NCI-H187 treated with DMSO at 0.1 percent for 48 hours (cell line): Measurements from ENCODE around the gene STPG3.
"Not testable (repeated sequence)": the region's sequence is repeated elsewhere in the genome, so short reads cannot be mapped to it uniquely, and the experiment has no call there.

ENCODE experiments used
- DNase-seq: peaks from one replicate; lab custom pipeline; 2025; lab: John Stamatoyannopoulos, UW

Gene STPG3

DNA sequence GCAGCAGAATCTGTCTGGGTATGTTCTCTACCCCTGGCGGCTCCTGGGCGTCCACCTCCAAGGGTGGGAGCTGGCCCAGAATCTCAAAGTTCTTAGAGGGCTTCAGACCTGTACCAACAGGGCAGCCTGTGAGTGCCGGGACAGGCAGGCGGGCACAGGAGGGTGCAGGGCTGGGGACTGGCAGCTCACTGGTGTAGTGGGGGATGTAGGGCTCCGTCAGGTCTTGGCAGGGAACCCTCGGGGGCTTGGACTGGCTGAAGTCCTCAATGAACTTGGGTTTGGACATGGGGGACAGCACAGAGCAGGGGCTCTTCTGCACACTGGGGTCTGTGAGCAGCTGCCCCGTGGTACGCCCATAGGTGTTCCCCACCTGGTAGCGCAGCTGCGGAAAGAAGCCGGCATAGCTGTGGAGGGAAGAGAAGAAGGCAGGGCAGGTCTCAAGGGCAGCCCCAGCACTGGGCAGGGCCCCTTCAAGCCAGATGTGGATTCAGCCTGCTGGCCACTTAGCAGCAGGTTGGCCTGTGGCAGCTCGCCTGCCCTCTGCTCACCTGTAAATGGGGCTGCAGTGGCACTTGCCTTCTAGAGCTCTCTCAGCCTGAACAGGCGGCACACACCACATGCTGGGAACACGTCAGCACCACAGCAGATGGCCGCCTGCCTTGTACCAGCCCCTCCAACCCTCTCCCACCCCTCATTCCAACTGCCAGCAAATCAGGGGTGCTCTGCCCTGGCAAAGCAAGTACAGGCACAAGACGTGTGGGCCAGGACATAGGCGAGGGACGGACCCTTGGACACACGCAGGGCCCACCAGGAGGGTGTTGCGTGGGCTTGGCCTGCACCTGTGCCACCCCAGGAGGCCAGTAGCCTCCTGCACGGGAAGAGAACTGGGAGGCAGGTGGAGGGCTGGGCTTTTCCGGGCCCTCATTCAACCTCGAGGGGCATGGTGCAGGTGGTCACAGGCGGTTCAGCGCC, 5.3 kb upstream of the STPG3 start:
- DNase-seq, result no peak

DNA sequence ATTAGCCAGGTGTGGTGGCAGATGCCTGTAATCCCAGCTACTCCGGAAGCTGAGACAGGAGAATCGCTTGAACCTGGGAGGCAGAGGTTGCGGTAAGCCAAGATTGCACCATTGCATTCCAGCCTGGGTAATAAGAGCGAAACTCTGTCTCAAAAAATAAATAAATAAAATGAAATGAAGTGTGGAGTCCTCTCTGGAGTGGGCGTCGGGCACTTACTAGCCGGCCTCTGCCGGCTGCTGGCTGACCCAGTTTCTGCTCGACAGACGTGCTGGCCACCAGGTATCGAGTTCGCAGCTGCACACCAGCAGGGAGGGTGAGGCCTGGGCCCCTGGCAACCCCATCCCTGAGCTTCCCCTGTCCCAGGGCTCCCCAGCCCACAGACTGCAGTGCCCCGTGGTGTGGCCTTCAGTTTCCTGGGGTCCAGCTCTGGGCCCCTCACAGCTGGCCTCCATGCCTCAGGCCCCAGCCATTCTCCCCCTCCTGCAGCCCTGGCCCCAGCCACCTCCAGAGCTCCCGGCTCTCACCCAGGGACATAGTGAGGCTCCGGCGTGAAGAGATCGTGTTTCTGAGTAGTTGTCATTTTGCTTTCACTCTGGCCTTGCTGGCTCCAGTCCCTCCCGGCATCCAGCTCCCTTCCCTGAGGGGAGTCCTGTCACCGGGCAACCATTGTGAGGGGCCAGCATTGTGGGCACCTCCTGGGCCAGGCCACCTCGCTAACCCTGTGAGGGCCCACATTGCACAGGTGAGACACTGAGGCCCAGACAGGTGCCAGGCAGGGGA, 3.8 kb upstream of the STPG3 start:
- DNase-seq, result no peak

DNA sequence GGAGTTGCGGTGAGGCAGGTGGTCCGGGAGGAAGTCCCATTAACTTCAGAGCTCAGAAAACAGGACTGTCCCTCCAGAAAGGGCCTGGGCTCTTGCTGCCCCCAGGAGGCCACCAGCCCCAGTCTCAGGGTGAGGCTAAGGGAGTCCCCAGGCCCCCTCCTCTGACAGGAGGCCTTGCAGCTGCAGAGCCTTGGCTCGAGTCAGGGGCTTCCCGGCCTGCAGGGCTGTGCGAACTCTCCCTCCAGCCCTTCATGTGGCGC, 3.2 kb upstream of the STPG3 start:
- DNase-seq, result no peak

DNA sequence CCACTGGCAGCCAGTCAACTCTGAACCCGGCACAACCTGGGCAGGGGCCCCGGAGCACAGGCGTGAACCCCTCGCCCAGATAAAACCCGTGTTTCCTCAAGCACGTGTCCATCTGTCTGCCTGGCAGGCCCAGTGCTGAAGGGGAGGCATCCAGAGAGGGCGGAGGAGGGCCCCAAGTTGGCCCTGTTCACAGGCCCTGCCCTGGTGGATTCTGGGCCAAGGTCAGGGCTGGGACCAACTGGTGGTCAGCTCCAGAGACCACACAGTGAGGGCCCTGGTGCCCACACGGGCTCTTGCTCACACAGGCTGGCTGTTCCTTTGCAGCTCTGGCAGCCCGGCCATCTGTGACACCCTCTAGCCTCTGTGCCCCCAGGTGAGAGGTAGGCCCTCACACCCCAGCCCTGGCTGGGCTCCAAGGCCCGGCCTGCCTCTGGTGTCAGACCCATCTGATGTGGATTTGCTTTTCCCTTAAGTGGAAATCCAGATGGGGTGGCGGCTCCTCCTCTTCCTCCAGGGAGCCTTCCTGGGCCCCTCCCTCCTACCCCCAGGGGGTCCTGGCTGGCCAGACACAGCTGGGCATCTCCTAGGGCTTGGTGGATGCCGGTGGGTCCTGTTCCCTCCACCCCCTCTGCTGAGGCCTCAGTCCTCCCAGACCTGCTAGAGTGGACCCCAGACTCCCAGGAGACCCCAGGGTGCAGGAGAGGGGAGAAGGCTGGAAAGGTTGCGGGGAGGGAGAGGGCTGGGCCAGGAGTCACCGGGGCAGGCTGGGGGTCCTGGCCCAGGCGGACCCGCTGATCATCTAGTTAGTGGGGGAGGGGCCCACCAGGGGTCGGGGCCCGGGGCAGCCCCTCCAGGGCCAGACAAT, 525 bp upstream of the STPG3 start:
- DNase-seq, result no peak

DNA sequence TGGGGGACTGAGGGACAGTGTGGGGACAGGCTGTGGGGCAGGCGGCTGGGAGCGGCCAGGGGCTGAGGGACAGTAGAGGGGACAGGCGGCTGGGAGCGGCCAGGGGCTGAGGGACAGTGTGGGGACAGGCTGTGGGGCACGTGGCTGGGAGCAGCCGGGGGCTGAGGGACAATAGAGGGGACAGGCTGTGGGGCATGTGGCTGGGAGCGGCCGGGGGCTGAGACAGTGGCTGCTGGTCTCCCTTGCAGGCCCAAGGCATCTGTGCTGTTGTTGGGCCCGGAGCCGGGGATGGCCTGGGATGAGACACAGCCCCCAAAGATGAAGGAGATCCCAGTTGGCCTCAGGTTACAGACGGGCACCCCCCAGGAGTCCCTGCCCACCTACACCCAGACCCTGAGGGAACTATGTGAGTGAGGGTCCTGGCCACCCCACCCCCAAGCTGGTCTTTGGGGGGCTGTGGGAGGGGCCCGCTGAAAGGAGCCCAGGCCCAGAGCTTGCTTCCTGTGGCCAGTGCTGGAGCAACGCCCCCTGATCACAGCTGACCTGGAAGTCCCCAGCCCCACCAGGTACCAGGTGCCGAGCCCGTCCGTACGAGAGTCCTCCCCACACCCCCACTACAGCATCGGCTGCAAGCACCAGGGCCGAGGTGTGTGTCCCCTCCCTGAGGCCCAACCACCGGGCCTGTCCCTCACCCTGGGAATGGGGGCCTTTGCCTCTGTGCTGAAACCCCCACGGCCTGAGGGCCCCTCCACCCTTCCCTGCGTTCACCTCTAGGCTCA, 593 bp downstream of the STPG3 start:
- no peak for DNase-seq

GRCh38 chr9:137252555-137253506, 1.7 kb downstream of the STPG3 start:
- DNase-seq, result no peak

GRCh38 chr9:137253717-137254623, 2.9 kb downstream of the STPG3 start:
- no peak for DNase-seq

GRCh38 chr9:137254624-137255447, 3.8 kb downstream of the STPG3 start, which contains the start of gene NELFB:
Gene NELFB, plus strand, starts transcription at chr9:137255327.
- DNase-seq, result no peak

DNA sequence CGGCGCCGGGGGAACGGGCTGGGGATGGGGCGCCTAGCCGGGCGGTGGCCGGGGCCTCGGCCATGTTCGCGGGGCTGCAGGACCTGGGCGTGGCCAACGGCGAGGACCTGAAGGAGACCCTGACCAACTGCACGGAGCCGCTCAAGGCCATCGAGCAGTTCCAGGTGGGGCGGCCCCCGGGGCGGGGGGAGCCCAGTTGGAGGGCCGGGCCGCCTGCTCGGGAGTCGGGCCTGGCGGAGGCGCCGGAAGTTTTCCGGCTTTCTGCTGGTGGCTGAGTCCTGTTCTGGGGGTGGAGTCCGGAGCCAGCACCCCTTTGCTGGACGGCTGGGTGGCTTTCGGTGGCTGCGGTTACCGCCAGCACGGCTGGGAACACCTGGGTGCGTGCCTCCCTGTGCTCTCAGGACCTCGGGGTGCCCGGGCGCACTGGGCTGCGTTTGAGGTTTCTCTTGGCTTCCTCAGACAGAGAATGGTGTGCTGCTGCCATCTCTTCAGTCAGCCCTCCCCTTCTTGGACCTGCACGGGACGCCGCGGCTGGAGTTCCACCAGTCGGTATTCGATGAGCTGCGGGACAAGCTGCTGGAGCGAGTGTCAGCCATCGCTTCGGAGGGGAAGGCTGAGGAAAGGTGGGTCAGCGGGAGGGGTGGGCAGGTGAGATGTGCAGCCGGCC, 4.5 kb downstream of the STPG3 start:
- DNase-seq, result no peak

DNA sequence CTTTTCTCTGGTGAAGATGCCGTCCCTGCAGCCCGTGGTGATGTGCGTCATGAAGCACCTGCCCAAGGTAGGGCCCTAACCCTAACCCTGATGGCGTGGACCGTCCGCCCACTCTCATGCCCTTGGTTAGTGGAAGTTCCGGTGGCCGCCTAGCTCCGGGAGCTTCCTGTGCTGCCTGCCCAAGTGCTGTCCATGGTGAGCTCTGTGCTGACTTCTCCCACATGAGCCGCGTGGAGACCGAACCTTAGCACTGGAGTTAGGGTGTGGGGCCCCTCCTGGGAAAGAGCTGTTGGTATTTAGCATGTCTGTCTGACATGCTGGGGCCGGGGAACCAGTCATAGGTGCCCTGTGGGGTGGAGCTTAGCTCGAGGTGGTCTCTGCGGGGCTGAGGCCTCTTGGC, 5.3 kb downstream of the STPG3 start:
- DNase-seq, result no peak

- DNase-seq, result no peak
Observed at GRCh38 chr9:137256856-137257255, 5.8 kb downstream of the STPG3 start.

DNA sequence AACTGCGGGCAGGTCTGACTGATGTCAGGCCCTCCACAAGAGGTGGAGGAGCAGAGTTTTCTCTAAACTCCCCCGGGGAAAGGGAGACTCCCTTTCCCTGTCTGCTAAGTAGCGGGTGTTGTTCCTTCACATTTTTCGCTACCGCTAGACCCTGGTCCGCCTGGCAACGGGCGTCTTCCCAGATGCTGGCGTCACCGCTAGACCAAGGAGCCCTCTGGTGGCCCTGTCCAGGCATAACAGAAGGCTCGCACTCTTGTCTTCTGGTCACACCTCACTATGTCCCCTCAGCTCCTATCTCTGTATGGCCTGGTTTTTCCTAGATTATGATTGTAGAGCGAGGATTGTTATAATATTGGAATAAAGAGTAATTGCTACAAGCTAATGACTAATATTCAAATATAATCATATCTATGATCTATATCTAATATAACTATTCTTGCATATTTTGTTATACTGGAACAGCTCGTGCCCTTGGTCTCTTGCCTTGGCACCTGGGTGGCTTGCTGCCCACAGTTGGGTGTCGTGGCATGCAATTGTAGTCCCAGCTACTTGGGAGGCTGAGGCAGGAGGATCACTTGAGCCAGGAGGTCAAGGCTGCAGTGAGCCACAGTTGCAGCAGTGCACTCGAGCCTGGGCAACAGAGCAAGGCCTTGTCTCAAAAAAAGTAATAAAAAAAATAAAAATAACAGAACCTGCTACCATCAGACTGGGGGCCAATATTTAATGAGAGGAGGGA, 11.3 kb downstream of the STPG3 start:
- not testable (repeated sequence) for DNase-seq

DNA sequence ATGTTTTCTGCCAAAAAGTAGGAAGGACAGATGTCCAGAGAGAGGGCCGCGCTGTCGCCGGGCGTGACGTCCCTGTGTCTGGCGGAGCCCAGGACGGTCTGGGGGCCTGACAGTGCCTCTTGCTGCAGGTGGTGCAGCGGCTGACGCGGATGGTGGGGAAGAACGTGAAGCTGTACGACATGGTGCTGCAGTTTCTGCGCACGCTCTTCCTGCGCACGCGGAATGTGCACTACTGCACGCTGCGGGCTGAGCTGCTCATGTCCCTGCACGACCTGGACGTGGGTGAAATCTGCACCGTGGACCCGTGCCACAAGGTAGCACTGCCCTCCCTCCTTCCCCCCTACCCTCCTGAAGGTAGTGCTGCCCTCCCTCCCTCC, 11.8 kb downstream of the STPG3 start:
- DNase-seq, result no peak

DNA sequence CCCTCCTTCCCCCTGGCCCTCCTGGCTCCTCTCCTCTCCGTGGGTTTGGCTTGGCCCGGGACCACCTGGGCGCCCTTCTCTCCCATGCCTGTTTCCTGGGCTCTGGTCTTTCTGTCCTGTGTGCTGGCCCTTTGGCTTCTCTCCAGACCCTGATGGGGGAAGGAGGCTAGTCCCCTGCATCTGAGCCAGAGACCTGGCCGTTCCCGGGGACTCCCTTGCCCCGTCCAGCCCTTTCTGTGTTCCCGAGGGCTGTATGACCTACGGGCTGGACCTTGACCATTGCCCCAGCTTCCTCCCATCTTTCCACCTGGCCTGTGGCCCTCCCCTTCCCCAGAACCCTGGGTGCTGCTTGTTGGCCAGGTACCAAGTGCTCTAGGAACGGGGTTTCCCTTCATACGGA, 12.4 kb downstream of the STPG3 start:
- DNase-seq, result no peak

DNA sequence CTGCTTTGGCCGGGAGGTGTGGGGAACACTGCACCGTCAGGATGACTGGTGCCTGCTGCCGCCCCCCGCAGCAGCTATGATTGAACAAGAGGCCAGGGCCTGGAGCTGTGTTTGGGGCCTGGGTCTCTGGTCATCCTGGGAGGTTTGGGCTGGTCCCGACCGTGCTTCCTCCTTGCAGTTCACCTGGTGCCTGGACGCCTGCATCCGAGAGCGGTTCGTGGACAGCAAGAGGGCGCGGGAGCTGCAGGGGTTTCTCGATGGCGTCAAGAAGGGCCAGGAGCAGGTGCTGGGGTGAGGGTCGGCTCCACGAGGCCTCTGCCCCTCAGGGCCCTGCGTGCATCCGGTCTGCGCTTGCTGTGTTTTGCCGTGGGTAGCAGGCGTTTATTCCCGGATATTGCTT, 13.0 kb downstream of the STPG3 start:
- no peak for DNase-seq

DNA sequence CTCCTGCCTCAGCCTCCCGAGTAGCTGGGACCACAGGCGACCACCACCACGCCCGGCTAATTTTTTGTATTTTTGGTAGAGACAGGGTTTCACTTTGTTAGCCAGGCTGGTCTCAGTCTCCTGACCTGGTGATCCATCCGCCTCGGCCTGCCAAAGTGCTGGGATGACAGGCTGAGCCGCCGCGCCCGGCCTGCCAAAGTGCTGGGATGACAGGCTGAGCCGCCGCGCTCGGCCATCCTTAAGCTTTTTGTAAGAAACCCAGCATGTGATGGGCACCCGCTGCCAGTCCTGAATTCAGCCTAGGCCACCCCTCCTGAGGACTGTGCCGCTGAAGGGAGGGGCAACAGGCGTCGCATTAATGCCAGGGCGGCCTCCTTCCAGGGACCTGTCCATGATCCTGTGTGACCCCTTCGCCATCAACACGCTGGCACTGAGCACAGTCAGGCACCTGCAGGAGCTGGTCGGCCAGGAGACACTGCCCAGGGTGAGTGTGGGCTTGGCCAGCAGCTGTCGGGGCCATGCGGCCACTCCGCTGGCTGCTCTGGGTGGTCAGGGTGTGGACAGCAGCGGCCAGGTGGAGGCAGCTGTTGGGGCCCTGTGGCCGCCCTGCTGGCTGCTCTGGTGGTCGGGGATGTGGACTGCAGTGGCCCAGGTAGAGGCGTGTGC, 14.5 kb downstream of the STPG3 start:
- no peak for DNase-seq

DNA sequence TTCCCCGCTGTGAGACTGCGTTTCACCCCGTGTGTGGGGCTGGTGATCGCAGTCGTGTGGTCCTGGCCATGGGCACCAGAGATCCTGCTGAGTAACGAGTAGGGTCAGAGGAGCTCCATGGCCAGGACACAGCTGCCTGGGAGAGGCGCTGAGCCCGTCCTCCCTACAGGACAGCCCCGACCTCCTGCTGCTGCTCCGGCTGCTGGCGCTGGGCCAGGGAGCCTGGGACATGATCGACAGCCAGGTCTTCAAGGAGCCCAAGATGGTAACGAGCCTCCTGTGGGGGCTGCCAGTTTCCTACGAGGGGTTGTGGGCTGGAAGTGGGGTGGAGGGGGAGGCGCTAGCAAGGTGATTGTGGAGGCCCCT, 15.1 kb downstream of the STPG3 start:
- DNase-seq, result no peak
